Stimulated activated memory B cell treated with anti-CD40 and anti-IgM and Interleukin-4, amounts not matched to agents 10 μg/mL and 1 μg/mL and 100 μg/mL, for 72 hours (primary cell): ENCODE results near the gene OCA2.

ENCODE experiments used
- ATAC-seq: fragments of 150-1000 bp; cut with Tn5 transposase; 2 replicates; pipeline ENCODE4 v1.10.0; 2021
- H3K27ac Mint-ChIP-seq: one replicate; pipeline ENCODE4 v1.8.0; 2022; ENCODE audit warnings: mild to moderate bottlenecking, mixed read lengths
- H3K27me3 Mint-ChIP-seq: one replicate; pipeline ENCODE4 v1.8.0; 2022; ENCODE audit warnings: mixed read lengths
- H3K36me3 Mint-ChIP-seq: one replicate; pipeline ENCODE4 v1.8.0; 2022; ENCODE audit warnings: mixed read lengths
- H3K4me1 Mint-ChIP-seq: one replicate; pipeline ENCODE4 v1.8.0; 2022; ENCODE audit warnings: mixed read lengths
- H3K4me3 Mint-ChIP-seq: one replicate; pipeline ENCODE4 v1.8.0; 2022; ENCODE audit warnings: mild to moderate bottlenecking, moderate library complexity, mixed read lengths
- H3K9me3 Mint-ChIP-seq: one replicate; pipeline ENCODE4 v1.8.0; 2022; ENCODE audit warnings: mixed read lengths

OCA2 gene

GRCh38 chr15:28101201-28101600, 2.1 kb upstream of the OCA2 start:
- H3K9me3 Mint-ChIP-seq = no peaks in the 10 kb centered on the region

GRCh38 chr15:28100516-28101195, 1.5 kb upstream of the OCA2 start:
- H3K4me1 Mint-ChIP-seq = peaks cover 32% of the 10 kb centered on the region
- ATAC-seq = no peak
- H3K4me3 Mint-ChIP-seq = no peak overlapping the region
- H3K36me3 Mint-ChIP-seq = no peaks in the 10 kb centered on the region
- H3K27me3 Mint-ChIP-seq = peaks cover 69% of the 10 kb centered on the region
- H3K27ac Mint-ChIP-seq = no peak overlapping the region
- H3K9me3 Mint-ChIP-seq = no peaks in the 10 kb centered on the region

More at GRCh38 chr15:28101201-28101600, 2.1 kb upstream of the OCA2 start:
- Mint-ChIP-seq H3K4me1 (peaks cover 32% of the 10 kb centered on the region), H3K36me3 (no peaks in the 10 kb centered on the region), H3K27me3 (peaks cover 69% of the 10 kb centered on the region), H3K4me3 (no peak overlapping the region), H3K27ac (no peak overlapping the region)
- ATAC-seq = no peak

GRCh38 chr15:28099555-28100140, 533 bp upstream of the OCA2 start:
- ATAC-seq = no peak
- Mint-ChIP-seq H3K4me3 (peak overlapping the region; percentile 2), H3K4me1 (peaks cover 25% of the 10 kb centered on the region), H3K36me3 (no peaks in the 10 kb centered on the region), H3K27me3 (peaks cover 59% of the 10 kb centered on the region), H3K9me3 (no peaks in the 10 kb centered on the region), H3K27ac (no peak overlapping the region)

GRCh38 chr15:28098360-28098765, 752 bp downstream of the OCA2 start:
- H3K27ac Mint-ChIP-seq = no peak overlapping the region
- H3K27me3 Mint-ChIP-seq = peaks cover 59% of the 10 kb centered on the region
- no peaks in the 10 kb centered on the region for H3K9me3 Mint-ChIP-seq
- no peak overlapping the region for H3K4me3 Mint-ChIP-seq
- no peak for ATAC-seq
- peaks cover 31% of the 10 kb centered on the region for H3K4me1 Mint-ChIP-seq
- no peaks in the 10 kb centered on the region for H3K36me3 Mint-ChIP-seq

GRCh38 chr15:28097656-28098359, 1.3 kb downstream of the OCA2 start:
- ATAC-seq = no peak
- no peak overlapping the region for H3K27ac Mint-ChIP-seq
- peaks cover 31% of the 10 kb centered on the region for H3K4me1 Mint-ChIP-seq
- H3K9me3 Mint-ChIP-seq = no peaks in the 10 kb centered on the region
- H3K4me3 Mint-ChIP-seq = peak overlapping the region; percentile 16
- no peaks in the 10 kb centered on the region for H3K36me3 Mint-ChIP-seq
- peaks cover 59% of the 10 kb centered on the region for H3K27me3 Mint-ChIP-seq

GRCh38 chr15:28096670-28097431, 2.3 kb downstream of the OCA2 start:
- no peaks in the 10 kb centered on the region for H3K36me3 Mint-ChIP-seq

GRCh38 chr15:28096411-28096669, 2.8 kb downstream of the OCA2 start:
- Mint-ChIP-seq H3K4me3 (peak overlapping the region; percentile 78), H3K27me3 (peaks cover 74% of the 10 kb centered on the region), H3K9me3 (no peaks in the 10 kb centered on the region), H3K27ac (no peak overlapping the region), H3K36me3 (no peaks in the 10 kb centered on the region), H3K4me1 (peaks cover 31% of the 10 kb centered on the region)
- peak; percentile 3 for ATAC-seq

More at GRCh38 chr15:28096670-28097431, 2.3 kb downstream of the OCA2 start:
- ATAC-seq = no peak
- H3K4me3 Mint-ChIP-seq = peak overlapping the region; percentile 78
- H3K9me3 Mint-ChIP-seq = no peaks in the 10 kb centered on the region
- no peak overlapping the region for H3K27ac Mint-ChIP-seq
- H3K4me1 Mint-ChIP-seq = peaks cover 31% of the 10 kb centered on the region
- H3K27me3 Mint-ChIP-seq = peaks cover 69% of the 10 kb centered on the region

- H3K4me1 Mint-ChIP-seq = peaks cover 31% of the 10 kb centered on the region
These were observed 4.2 kb downstream of the OCA2 start for GRCh38 chr15:28094732-28095521.

GRCh38 chr15:28093752-28094535, 5.2 kb downstream of the OCA2 start:
- H3K36me3 Mint-ChIP-seq = peaks cover 7% of the 10 kb centered on the region
- no peak overlapping the region for H3K27ac Mint-ChIP-seq
- H3K4me1 Mint-ChIP-seq = peaks cover 31% of the 10 kb centered on the region
- H3K27me3 Mint-ChIP-seq = peaks cover 81% of the 10 kb centered on the region
- no peak for ATAC-seq
- no peak overlapping the region for H3K4me3 Mint-ChIP-seq
- peaks cover 10% of the 10 kb centered on the region for H3K9me3 Mint-ChIP-seq

More at GRCh38 chr15:28094732-28095521, 4.2 kb downstream of the OCA2 start:
- no peak overlapping the region for H3K27ac Mint-ChIP-seq
- H3K27me3 Mint-ChIP-seq = peaks cover 79% of the 10 kb centered on the region
- H3K4me3 Mint-ChIP-seq = peak overlapping the region; percentile 78
- H3K9me3 Mint-ChIP-seq = peaks cover 9% of the 10 kb centered on the region
- ATAC-seq = no peak
- H3K36me3 Mint-ChIP-seq = peaks cover 7% of the 10 kb centered on the region

- Mint-ChIP-seq H3K4me1 (peaks cover 26% of the 10 kb centered on the region), H3K27me3 (peaks cover 87% of the 10 kb centered on the region), H3K36me3 (peaks cover 12% of the 10 kb centered on the region), H3K9me3 (peaks cover 16% of the 10 kb centered on the region), H3K4me3 (no peak overlapping the region), H3K27ac (no peak overlapping the region)
- no peak for ATAC-seq
These were observed 7.8 kb downstream of the OCA2 start for GRCh38 chr15:28091313-28091712.

GRCh38 chr15:28086175-28086703, 12.9 kb downstream of the OCA2 start:
- peaks cover 12% of the 10 kb centered on the region for H3K36me3 Mint-ChIP-seq
- peak; percentile 91 for ATAC-seq
- no peak overlapping the region for H3K4me3 Mint-ChIP-seq
- no peak overlapping the region for H3K27ac Mint-ChIP-seq
- peaks cover 63% of the 10 kb centered on the region for H3K27me3 Mint-ChIP-seq
- H3K4me1 Mint-ChIP-seq = peaks cover 13% of the 10 kb centered on the region
- H3K9me3 Mint-ChIP-seq = peaks cover 16% of the 10 kb centered on the region

GRCh38 chr15:28085489-28086174, 13.5 kb downstream of the OCA2 start:
- Mint-ChIP-seq H3K9me3 (peaks cover 14% of the 10 kb centered on the region), H3K27me3 (peaks cover 57% of the 10 kb centered on the region), H3K4me1 (peaks cover 13% of the 10 kb centered on the region), H3K36me3 (peaks cover 12% of the 10 kb centered on the region), H3K27ac (no peak overlapping the region), H3K4me3 (no peak overlapping the region)
- peak; percentile 16 for ATAC-seq

- Mint-ChIP-seq H3K27me3 (peaks cover 55% of the 10 kb centered on the region), H3K9me3 (peaks cover 6% of the 10 kb centered on the region)
These were observed 14.6 kb downstream of the OCA2 start for GRCh38 chr15:28084547-28084946.

More at GRCh38 chr15:28084547-28084946, 14.6 kb downstream of the OCA2 start:
- Mint-ChIP-seq H3K27ac (no peak overlapping the region), H3K36me3 (peaks cover 5% of the 10 kb centered on the region), H3K4me1 (peaks cover 13% of the 10 kb centered on the region), H3K4me3 (no peak overlapping the region)
- ATAC-seq = no peak
